Measurements from ENCODE around the gene PLXDC1.
"Not testable (repeated sequence)": the region's sequence is repeated elsewhere in the genome, so short reads cannot be mapped to it uniquely, and the experiment has no call there.

PLXDC1 gene

DNA sequence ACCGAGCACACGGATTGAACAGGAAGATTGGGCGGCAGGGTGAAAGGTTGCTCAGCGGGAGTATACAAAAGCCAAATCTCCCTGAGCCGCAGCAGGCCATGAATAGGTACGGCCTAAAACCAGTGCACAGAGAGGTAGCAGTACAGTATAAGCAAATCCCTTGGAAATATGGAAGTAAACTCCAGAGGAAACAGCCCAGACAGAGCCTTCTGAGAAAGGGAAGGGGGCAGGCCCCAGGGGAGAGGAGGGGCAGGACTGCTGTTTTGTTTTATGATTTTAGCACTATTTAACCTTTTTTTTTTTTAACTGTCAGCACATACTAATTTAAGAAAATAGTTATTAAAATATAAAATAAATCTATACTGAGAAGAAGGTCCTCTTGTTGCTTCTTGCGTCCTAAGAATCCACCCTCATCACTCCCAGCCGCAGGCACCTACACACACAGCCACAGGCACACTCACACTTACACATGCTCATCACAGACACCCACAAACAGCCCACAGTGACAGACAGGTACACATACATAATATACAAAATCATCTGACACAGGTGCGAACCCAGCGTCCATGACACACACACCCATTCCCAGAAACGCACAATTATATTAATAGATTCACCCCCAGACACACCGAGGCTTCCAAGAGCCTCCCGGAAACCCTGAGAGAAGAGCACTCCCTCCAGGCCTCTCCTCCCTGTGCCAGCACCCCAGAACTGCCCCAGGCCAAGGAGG, 12.8 kb downstream of the PLXDC1 start:
- Mint-ChIP-seq H3K27ac (no peak overlapping the region), H3K4me1 (ENCODE audit: low read depth) (no peaks in the 10 kb centered on the region), H3K27me3 (ENCODE audit: low read depth) (peaks cover 6% of the 10 kb centered on the region), H3K36me3 (ENCODE audit: low read depth) (no peaks in the 10 kb centered on the region), H3K4me3 (no peak overlapping the region), H3K9me3 (no peaks in the 10 kb centered on the region)

DNA sequence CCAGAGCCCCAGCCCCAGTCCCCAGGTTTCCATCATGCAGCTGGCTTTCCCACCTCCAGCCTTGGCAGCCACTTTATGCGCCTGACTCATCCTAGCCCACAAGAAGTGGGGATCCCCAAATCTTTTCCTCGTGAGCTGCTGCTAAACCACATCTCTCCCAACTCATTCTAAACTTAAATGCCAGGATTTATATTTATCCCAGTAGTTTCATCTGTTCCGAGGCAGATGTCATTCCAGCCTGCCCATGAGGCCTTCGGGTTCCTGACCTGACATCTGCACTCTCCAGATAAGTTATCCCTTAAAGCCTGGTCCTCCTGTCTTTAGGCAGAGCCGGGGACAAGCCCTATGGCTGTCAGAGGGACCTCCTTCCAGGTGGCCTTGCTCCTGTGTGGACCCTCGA, 16.6 kb downstream of the PLXDC1 start:
- Mint-ChIP-seq H3K9me3 (no peaks in the 10 kb centered on the region), H3K4me1 (ENCODE audit: low read depth) (no peaks in the 10 kb centered on the region), H3K36me3 (ENCODE audit: low read depth) (no peaks in the 10 kb centered on the region), H3K27me3 (ENCODE audit: low read depth) (peaks cover 6% of the 10 kb centered on the region), H3K27ac (no peak overlapping the region), H3K4me3 (no peak overlapping the region)

DNA sequence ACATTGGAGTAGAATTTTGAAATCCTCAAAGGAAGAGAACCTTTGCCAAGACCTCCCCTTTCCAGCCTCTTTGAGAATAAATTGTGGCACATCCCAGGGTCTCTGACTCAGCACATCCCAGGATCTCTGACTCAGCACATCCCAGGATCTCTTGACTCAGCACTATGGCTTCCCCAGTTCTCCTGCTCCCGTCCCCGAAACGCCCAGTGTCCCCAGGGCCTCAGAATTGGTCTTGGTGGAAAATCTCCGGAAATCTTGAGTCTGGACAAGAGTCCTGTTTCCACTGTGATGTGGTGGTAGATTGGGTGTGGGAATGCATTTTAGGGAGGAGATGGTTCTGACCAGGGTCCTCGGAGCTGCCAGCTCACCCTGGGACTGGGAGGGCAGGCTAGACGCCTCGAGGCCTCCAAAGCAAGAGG, 19.2 kb downstream of the PLXDC1 start:
- Mint-ChIP-seq H3K27ac (no peak overlapping the region), H3K4me1 (ENCODE audit: low read depth) (no peaks in the 10 kb centered on the region), H3K9me3 (no peaks in the 10 kb centered on the region), H3K4me3 (no peak overlapping the region), H3K27me3 (ENCODE audit: low read depth) (peaks cover 6% of the 10 kb centered on the region), H3K36me3 (ENCODE audit: low read depth) (no peaks in the 10 kb centered on the region)

DNA sequence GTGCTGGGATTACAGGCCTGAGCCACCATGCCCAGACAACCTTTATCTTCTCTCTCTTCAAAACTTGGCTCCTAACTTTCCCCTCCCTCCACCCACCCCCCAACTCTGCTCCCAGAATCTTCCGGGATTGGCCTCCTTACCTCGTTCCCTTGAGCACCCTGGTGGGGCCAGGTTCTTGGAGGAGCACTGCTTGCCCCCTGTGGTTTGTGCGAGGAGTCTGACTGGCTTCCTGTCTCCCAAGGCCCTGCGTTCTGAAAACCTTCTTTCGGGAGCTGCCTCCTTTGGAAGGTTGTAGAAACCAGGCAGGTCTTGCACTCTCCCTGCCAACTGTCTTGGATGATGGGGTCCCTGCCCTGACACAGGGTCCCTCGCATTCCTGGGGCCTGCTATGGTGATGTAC, 19.8 kb downstream of the PLXDC1 start:
- Mint-ChIP-seq H3K27me3 (ENCODE audit: low read depth) (peaks cover 2% of the 10 kb centered on the region), H3K27ac (no peak overlapping the region), H3K4me3 (no peak overlapping the region), H3K36me3 (ENCODE audit: low read depth) (no peaks in the 10 kb centered on the region), H3K9me3 (no peaks in the 10 kb centered on the region), H3K4me1 (ENCODE audit: low read depth) (no peaks in the 10 kb centered on the region)

DNA sequence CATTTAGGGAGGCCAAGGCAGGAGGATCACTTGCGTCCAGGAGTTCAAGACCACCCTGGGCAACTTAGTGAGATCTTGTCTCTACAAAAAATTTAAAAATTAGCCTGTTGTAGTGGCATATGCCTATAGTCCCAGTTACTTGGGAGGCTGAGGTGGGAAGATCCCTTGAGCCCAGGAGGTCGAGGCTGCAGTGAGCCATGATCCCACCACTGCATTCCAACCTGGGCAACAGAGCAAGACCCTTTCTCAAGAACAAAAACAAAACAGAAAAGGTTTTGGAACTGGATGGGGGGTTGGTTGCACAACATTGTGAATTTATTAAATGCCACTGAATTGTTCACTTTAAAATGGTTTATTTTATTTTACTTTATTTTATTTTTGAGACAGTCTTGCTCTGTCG, 21.2 kb downstream of the PLXDC1 start:
- Mint-ChIP-seq H3K4me1 (ENCODE audit: low read depth) (no peaks in the 10 kb centered on the region), H3K4me3 (no peak overlapping the region), H3K9me3 (no peaks in the 10 kb centered on the region), H3K36me3 (ENCODE audit: low read depth) (no peaks in the 10 kb centered on the region), H3K27ac (no peak overlapping the region), H3K27me3 (ENCODE audit: low read depth) (no peaks in the 10 kb centered on the region)

DNA sequence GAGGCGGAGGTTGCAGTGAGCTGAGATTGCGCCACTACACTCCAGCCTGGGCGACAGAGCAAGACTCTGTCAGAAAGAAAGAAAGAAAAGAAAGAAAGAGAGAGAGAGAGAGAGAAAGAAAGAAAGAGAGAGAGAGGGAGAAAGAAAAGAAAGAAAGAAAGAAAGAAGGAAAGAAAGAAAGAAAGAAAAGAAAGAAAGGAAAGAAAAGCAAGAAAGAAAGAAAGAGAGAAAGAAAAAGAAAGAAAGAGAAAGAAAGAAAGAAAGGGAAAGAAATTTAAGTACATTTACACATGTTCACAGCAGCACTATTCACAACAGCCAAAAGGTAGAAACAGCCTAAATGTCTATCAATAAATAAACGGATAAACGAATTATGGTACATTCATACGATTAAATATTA, 21.9 kb downstream of the PLXDC1 start:
- not testable (repeated sequence) for H3K4me1 Mint-ChIP-seq (ENCODE audit: low read depth); H3K27me3 Mint-ChIP-seq (ENCODE audit: low read depth); H3K27ac Mint-ChIP-seq; H3K4me3 Mint-ChIP-seq; H3K9me3 Mint-ChIP-seq; H3K36me3 Mint-ChIP-seq (ENCODE audit: low read depth)

DNA sequence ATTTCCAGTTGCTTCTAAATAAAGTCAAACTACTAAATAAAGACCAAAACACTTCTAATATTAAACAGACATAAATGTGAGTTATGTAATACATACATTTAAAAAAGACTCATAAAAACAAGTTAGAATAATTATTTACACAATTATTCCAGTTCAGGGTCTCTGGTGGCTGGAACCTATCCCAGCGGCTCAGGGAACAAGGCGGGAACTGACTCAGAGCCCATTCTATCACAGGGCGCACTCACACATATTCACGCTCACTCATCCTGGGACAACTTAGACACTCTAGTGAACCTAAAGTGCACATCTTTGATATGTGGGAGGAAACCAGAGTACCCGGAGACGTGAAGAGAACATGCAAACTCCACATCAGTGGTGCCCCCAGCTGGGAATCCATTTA, 25.0 kb downstream of the PLXDC1 start:
- H3K27me3 Mint-ChIP-seq (ENCODE audit: low read depth) = no peaks in the 10 kb centered on the region
- no peaks in the 10 kb centered on the region for H3K36me3 Mint-ChIP-seq (ENCODE audit: low read depth)
- no peak overlapping the region for H3K4me3 Mint-ChIP-seq

DNA sequence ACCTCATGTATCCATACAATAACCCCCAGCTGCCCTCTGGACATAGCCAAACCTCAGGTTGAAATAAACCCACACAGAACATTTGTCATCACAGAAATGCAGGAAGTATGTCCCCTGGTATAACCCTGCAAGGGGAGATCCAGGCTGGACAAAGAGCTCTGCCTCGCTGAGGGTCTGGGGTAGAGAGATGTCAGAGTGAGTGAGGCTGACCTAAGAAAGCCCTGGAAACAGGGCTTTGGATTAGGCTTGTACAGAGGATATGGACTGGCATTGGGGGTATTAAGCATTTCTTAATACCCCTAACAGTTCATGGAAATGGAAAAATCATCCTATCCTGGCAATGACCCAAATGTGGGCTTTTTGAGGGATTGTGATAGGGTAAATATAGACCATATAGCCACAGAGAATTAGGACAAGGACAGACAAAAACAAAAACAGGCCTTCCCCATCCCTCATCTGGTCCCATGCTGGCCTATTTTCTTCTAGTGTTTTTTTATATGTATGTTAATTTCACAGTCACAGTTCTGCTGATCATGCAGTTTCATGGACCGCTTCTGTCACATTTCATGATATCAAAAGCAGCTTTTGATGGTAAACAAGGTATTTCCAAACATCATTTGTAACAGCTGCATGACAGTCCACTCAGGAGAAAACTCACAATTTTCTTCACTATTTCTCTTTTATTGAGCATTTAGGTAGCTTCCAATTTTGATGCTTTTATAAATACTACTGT, 26.1 kb downstream of the PLXDC1 start:
- Mint-ChIP-seq H3K9me3 (no peaks in the 10 kb centered on the region), H3K27ac (no peak overlapping the region), H3K4me3 (no peak overlapping the region), H3K4me1 (ENCODE audit: low read depth) (no peaks in the 10 kb centered on the region), H3K36me3 (ENCODE audit: low read depth) (no peaks in the 10 kb centered on the region), H3K27me3 (ENCODE audit: low read depth) (no peaks in the 10 kb centered on the region)

More for the DNA sequence above, 25.0 kb downstream of the PLXDC1 start:
- Mint-ChIP-seq H3K27ac (no peak overlapping the region), H3K9me3 (no peaks in the 10 kb centered on the region), H3K4me1 (ENCODE audit: low read depth) (no peaks in the 10 kb centered on the region)

DNA sequence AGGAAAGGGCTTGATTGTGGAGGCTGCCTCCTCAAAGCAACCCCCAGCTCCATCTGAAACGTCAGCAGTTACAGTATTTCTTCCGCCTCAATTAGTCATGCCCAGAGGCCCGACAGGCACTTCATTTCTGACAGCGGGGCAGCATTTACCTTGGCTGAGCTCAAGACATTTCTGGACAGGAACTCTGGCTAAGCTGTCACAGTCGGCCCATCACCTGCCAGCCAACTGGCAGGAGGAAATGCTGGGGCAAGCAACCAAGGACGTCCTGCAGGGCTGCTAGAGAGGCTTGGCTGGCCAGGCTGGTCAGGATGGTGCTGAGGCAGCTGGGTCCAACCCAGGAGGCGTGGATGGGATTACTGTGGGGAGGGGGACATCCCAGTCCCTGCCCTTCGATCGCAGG, 27.8 kb downstream of the PLXDC1 start:
- no peak overlapping the region for H3K4me3 Mint-ChIP-seq
- H3K27ac Mint-ChIP-seq = no peak overlapping the region
- no peaks in the 10 kb centered on the region for H3K36me3 Mint-ChIP-seq (ENCODE audit: low read depth)
- H3K27me3 Mint-ChIP-seq (ENCODE audit: low read depth) = no peaks in the 10 kb centered on the region
- no peaks in the 10 kb centered on the region for H3K9me3 Mint-ChIP-seq
- no peaks in the 10 kb centered on the region for H3K4me1 Mint-ChIP-seq (ENCODE audit: low read depth)

DNA sequence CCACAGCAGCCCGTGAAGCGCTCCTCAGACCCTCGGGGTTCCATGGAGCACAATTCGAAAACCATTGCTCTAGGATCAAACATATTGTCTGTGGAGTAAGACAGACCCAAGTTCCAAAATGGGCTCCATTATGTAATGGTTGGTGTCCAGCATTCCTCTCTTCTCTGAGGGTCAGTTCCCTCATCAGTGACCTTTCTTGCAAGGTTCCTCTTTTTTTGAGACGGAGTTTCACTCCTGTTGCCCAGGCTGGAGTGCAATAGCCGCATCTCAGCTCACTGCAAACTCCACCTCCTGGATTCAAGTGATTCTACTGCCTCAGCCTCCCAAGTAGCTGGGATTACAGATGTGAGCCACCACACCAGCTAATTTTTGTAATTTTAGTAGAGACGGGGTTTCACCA, 28.4 kb downstream of the PLXDC1 start:
- Mint-ChIP-seq H3K9me3 (no peaks in the 10 kb centered on the region), H3K27ac (no peak overlapping the region), H3K27me3 (ENCODE audit: low read depth) (no peaks in the 10 kb centered on the region), H3K4me1 (ENCODE audit: low read depth) (no peaks in the 10 kb centered on the region), H3K4me3 (no peak overlapping the region), H3K36me3 (ENCODE audit: low read depth) (no peaks in the 10 kb centered on the region)

DNA sequence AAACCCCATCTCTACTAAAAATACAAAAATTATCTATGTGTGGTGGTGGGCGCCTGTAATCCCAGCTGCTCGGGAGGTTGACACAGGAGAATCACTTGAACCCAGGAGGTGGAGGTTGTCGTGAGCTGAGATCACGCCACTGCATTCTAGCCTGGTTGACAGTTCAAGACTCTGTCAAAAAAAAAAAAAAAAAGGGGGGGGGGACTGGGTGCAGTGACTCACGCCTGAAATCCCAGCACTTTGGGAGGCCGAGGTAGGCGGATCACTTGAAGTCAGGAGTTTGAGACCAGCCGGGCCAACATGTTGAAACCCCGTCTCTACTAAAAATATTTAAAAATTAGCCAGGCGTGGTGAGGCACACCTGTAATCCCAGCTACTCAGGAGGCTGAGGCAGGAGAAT, 29.5 kb downstream of the PLXDC1 start:
- H3K27ac Mint-ChIP-seq; H3K9me3 Mint-ChIP-seq; H3K4me1 Mint-ChIP-seq (ENCODE audit: low read depth); H3K4me3 Mint-ChIP-seq; H3K27me3 Mint-ChIP-seq (ENCODE audit: low read depth); H3K36me3 Mint-ChIP-seq (ENCODE audit: low read depth): not testable (repeated sequence)

DNA sequence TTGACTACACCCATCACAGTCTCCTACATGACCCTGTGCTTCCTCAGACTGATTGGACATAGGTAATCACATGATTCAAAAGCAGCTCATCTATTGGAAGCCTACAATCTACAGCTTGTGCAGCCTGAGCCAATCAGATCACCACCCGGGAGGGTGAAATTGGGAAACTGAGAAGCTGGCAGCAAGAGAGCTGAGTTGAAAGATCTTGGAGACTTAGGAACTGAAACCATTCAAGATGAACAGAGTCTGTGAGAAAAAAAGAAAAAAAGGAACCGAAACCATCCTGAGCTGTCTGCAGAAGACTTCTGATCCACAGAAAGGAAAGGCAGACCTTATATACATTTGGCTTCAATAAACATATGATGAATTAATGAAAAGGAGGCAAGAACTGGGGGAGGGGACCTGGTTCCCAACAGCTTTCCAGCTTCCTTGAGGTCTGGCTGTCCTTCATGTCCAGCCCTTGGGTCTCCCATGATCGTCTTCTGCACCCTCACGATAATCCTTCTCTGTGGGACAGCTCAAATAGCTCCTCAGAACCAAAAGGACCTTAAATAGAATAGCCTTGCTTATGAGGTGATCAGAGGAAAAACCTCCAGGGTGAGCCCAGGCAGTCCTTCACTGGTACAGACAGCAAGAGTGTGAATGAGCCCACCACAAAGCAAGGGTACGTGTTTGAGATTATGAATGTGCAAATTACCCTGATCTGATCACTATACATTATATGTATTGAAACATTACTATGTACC, 32.6 kb downstream of the PLXDC1 start:
- H3K4me3 Mint-ChIP-seq = no peak overlapping the region
- no peaks in the 10 kb centered on the region for H3K36me3 Mint-ChIP-seq (ENCODE audit: low read depth)
- H3K9me3 Mint-ChIP-seq = no peaks in the 10 kb centered on the region
- H3K27me3 Mint-ChIP-seq (ENCODE audit: low read depth) = peaks cover 3% of the 10 kb centered on the region
- H3K4me1 Mint-ChIP-seq (ENCODE audit: low read depth) = no peaks in the 10 kb centered on the region
- H3K27ac Mint-ChIP-seq = no peak overlapping the region

DNA sequence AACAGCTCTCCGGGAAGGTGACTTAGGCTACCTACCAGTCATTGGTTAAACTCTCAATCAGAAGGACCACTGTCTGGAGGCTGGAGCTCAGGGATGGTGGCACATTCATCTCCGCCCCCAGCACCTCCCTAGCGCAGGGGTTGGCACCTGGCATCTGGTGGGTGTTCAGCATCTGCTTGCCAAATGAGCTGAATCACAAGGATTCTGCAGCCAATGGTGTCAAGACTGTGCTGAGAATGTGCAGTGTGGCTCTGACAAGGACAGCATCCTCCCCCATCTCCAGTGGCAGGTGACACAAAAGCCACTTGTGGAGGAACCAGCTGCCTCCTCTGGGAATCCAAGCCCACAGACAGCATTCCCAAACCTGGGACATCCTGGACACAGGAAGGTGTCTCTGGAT, 35.2 kb downstream of the PLXDC1 start:
- no peaks in the 10 kb centered on the region for H3K36me3 Mint-ChIP-seq (ENCODE audit: low read depth)
- H3K27me3 Mint-ChIP-seq (ENCODE audit: low read depth) = peaks cover 3% of the 10 kb centered on the region
- H3K4me3 Mint-ChIP-seq = no peak overlapping the region
- no peak overlapping the region for H3K27ac Mint-ChIP-seq
- no peaks in the 10 kb centered on the region for H3K9me3 Mint-ChIP-seq
- no peaks in the 10 kb centered on the region for H3K4me1 Mint-ChIP-seq (ENCODE audit: low read depth)

DNA sequence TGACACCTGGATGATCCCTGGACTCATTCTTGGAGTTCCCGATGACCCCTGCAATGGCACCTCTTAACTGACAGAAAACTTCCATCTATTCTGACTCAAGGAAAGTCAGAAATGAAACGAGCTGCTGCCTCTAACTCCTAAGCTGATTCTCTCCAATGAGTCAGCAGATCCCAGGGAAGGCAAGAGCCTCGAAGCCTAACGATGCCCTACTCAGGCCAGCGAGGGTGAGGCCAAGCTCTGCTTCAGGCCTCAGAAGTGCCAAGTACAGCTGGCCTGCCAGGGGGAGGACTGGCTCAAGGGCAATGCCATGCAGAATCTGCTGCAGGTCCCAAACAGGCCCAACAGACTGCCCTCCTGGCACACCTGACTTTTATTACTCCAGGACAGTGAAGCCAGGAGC, 36.3 kb downstream of the PLXDC1 start:
- H3K4me1 Mint-ChIP-seq (ENCODE audit: low read depth) = no peaks in the 10 kb centered on the region
- H3K27me3 Mint-ChIP-seq (ENCODE audit: low read depth) = peaks cover 3% of the 10 kb centered on the region
- no peaks in the 10 kb centered on the region for H3K9me3 Mint-ChIP-seq
- H3K36me3 Mint-ChIP-seq (ENCODE audit: low read depth) = no peaks in the 10 kb centered on the region
- H3K27ac Mint-ChIP-seq = no peak overlapping the region
- H3K4me3 Mint-ChIP-seq = no peak overlapping the region

DNA sequence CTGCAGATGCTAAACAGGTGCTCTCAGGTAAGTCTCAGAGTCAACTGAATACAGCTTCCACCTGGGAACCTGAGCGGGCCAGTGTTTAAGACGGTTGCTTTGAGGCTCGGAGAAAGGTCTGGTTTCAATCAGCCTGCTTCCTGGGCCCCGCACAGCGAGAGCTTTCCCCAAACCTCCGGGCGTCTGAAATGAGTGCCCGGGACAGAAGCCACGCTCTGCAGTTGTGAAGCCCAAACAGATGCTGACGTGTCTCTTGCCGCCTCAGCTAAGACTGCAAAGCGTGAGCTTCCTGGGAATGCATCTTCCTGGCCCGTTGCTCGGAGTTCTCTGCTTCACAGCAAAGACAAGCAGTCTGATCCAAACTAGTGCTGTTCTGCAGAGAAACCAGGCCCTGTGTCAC, 36.7 kb downstream of the PLXDC1 start:
- Mint-ChIP-seq H3K36me3 (ENCODE audit: low read depth) (no peaks in the 10 kb centered on the region), H3K4me1 (ENCODE audit: low read depth) (no peaks in the 10 kb centered on the region), H3K27me3 (ENCODE audit: low read depth) (peaks cover 3% of the 10 kb centered on the region), H3K9me3 (no peaks in the 10 kb centered on the region), H3K4me3 (no peak overlapping the region), H3K27ac (no peak overlapping the region)

Data from T-helper 1 cell treated with Interleukin-12 subunit alpha and Interleukin-12 subunit beta and Interleukin-4 antibody, amounts not matched to agents 30 μg/mL and 1 μg/mL, for 36 hours (primary cell).